ENCODE data around the gene PRKCA.

- TF ChIP-seq CTCF (IDR thresholded peaks at IDR 0.05) (no peak), POLR2A (IDR thresholded peaks at IDR 0.05) (no peak)
Measured at GRCh38 chr17:66313325-66313724, 10.9 kb downstream of the PRKCA start.
